GM21360 (cell line): ENCODE results near the gene CBLC.

Source experiments
- ATAC-seq: cut with Tn5 transposase; IDR thresholded peaks from one replicate; pipeline ENCODE4 v1.9.1; 2021; ENCODE audit warnings: mild to moderate bottlenecking, moderate library complexity; ENCODE audit not compliant: unreplicated experiment

Gene CBLC

GRCh38 chr19:44745887-44746600 lies 31.6 kb upstream of the CBLC start:
- ATAC-seq: no peak

- ATAC-seq: no peak
Observed at GRCh38 chr19:44746616-44746945, 31.1 kb upstream of the CBLC start.

DNA sequence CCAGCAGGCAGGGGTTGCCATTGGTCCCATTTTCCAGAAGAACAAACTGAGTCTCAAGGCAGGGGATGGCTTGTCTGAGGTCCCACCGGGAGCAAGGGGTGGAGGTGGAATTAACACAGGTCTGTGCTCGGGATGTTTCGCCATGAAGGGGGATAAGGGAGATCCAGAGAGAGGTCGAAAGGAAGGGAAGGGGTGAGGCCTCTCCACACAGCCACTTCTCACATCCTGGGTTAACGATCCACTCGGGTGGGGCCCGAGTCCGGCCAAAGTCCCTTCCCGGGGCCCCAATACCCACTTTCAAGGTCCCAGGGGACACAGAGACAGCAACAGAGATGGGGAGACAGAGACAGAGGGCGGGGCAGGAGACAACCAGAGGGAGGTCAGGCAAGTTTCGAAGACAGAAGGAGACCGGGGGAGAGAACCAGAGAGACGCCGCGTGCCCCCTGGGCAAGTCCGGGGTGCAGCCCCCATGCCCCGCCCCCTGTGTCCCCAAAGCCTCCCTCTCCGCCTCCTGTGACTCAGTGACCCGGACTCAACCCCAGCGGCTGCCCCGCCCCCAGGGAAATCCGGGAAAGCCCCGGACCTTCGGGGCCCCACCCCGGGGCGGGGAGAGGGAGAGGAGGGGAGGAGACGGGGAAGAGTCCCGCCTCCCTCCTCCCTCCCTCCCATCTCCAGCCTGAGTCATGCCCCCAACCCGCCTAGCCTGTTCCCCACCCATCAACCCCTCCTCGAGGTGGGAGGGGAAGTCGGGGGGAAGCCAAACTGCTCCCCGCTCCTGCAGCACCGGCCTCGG lies 30.5 kb upstream of the CBLC start:
- ATAC-seq: peak; percentile 40

- peak; percentile 2 for ATAC-seq
Observed at GRCh38 chr19:44747739-44748425, 29.8 kb upstream of the CBLC start.

GRCh38 chr19:44748426-44749254 lies 29.1 kb upstream of the CBLC start, which contains the start of gene BCL3:
TSS of gene BCL3 (plus strand) at chr19:44748708. CDS start at chr19:44748791, 83 bp downstream.
- ATAC-seq: peak; percentile 29

GRCh38 chr19:44749292-44749691 lies 28.4 kb upstream of the CBLC start:
- no peak for ATAC-seq

- no peak for ATAC-seq
Observed at GRCh38 chr19:44749994-44750393, 27.7 kb upstream of the CBLC start.

DNA sequence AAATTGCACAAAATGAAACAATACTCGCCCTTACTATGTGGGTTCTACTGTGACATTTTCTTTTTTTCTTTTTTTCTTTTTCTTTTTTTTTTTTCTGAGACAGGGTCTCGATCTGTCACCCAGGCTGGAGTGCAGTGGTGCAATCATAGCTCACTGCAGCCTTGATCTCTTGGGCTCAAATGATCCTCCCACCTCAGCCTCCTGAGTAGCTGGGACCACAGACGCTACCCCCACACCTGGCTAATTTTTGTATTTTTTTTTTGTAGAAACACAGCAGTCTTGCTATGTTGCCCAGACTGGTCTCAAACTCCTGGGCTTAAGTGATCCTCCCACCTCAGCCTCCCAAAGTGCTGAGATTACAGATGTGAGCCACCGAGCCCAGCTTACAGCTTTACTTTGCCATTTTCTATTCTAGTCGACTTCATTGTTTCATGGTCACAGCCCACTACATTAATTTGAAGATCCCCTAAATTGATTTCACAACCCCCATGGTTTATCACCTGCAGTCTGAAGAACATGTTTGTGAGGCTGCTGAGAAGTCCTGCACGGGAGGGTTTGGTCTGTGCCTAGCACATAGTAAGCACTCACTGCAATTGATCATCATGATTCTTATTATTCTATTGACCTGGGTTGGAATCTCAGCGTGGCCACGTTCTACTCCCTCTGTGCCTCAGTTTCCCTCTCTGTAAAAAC lies 25.4 kb upstream of the CBLC start:
- no peak for ATAC-seq

GRCh38 chr19:44752816-44753625 lies 24.7 kb upstream of the CBLC start:
- peak; percentile 57 for ATAC-seq

- no peak for ATAC-seq
Observed at GRCh38 chr19:44753626-44753931, 24.1 kb upstream of the CBLC start.

- no peak for ATAC-seq
Observed at GRCh38 chr19:44753932-44754749, 23.5 kb upstream of the CBLC start.

GRCh38 chr19:44754750-44755080 lies 23.0 kb upstream of the CBLC start:
- no peak for ATAC-seq

DNA sequence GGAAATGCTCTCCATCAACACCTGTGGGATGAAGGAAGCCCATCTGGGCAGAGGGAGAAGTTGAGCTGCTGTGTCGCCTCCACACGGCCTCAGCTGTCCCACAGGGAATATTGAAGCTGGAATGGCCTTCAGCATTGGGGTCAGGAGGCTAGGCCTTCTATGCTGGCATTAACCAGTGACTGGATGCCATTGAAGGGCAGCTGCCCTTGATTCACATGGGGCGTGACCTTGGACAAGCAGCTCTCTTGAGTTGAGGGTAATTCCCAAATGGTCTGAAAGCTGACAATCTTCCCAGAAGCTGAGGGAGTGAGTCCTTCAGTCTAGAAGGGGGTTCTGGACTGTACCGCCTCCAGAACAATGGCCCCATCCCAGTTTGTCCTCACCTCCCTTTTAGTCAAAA lies 22.5 kb upstream of the CBLC start:
- no peak for ATAC-seq

GRCh38 chr19:44756089-44756562 lies 21.6 kb upstream of the CBLC start:
- ATAC-seq: no peak

GRCh38 chr19:44757057-44757734 lies 20.5 kb upstream of the CBLC start:
- ATAC-seq: no peak

- no peak for ATAC-seq
Observed at GRCh38 chr19:44757735-44758505, 19.8 kb upstream of the CBLC start.

- no peak for ATAC-seq
Observed at GRCh38 chr19:44758596-44758995, 19.1 kb upstream of the CBLC start.
